NCI-H146 treated with DMSO at 0.1 percent for 48 hours (cell line): ENCODE results near the gene GBX2.

Experiments
- DNase-seq: peaks from one replicate; lab custom pipeline; 2025; ENCODE audit not compliant: unreplicated experiment; lab: John Stamatoyannopoulos, UW

Gene GBX2

DNA sequence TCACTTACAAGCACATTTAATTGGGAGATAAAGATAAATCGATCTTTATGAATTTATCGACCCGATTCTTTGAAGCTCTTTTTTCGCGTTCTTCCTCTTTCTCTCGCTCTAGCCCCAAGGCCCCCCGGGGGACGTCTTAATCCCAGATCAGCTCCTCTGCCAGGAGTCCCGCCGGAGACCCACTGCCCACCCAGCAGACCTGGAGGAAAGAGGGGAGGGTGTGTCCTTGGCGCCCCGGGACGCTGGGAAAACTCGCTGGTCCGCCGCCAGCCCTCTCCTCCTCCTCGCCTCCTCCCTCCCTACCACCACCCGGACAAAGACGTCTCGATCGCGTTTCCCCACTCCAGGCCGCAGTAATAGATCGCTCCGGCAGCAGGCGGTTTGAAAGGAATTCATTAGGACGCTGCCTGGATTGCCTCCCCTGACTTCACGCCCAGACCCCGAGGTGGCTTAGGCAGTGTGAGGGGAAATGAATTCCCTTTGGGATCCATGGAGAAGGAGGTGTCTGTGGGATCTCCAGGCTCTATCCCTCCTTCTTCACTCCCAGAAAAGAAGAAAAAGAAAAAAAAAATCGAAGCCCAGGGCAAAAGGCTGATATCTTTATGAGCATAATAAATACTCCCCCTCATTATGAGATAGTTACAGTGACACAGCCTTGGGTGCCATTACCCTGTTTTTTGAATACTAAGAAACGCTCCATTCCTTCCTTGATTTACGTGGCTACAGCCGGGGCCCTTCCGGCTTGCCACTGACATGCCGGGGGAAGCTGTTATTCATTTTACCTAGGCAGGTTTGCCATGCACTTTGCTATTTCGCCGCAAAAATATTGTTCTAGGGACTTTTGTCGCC, 1.8 kb upstream of the GBX2 start:
- no peak for DNase-seq

DNA sequence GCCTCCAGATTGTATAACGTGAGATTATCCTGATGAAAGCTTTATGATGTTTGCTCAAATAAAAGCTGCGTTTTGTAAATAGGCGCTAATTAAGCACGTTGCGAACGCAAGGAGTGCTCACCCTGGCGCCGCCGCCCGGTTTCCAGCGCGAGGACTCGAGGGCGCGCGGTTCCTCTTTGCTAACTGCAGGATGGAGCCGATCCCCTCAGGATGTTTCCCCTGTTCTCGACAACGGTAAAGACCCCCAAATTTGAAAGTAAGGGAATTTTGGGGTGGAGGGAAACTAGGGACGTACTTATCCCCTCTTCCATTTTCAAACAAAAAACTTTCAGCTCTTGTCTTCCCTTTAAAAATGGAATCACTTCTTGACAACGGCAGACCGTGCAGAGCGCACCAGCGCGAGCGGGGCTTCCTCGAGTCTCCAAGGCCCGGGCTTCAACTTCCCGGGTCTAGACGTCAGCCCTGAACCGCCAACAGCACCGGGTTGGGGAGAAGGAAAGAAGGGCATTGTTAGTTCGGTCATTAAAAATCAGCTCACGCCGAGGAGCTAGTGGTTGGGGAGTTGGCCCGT, 1.1 kb upstream of the GBX2 start:
- DNase-seq, result no peak

DNA sequence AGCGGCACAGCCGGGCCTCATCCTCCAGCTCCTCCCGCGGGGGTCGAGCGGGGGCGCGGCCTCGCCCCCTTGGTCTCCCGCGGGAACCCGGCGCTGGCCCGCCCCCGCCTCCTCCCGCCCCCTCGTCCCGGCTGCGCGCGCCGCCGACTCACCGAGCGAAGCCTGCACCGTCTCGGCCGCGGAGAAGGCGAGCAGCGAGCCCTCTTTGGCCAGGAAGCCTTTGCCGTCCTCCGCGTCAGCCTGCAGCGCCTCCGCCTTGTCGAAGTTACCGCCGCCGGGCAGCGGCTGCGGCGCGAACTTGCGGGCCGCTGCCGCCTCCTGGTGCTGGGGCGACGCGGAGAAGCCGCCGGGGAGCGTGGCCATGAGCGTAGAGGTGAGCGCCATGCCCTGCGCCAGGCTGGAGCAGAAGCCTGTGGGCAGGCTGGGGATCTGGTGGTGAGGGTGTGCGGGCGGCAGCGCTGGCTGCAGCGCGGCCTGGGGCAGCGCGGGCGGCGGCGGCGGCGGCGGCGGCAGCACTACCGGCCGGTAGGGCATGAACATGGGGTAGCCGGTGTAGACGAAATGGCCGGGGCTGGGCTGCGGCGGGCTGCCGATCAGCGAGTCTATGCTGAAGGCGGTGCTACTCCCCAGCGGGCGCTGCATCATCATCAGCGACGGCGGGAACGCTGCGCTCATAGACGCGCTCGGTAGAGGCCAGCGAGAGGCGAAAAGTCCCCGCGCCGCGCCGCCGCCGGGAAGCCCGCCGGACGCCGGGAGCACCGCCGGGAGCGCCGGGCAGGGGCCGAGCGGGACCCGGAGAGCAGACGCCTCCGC, 683 bp downstream of the GBX2 start:
- no peak for DNase-seq

DNA sequence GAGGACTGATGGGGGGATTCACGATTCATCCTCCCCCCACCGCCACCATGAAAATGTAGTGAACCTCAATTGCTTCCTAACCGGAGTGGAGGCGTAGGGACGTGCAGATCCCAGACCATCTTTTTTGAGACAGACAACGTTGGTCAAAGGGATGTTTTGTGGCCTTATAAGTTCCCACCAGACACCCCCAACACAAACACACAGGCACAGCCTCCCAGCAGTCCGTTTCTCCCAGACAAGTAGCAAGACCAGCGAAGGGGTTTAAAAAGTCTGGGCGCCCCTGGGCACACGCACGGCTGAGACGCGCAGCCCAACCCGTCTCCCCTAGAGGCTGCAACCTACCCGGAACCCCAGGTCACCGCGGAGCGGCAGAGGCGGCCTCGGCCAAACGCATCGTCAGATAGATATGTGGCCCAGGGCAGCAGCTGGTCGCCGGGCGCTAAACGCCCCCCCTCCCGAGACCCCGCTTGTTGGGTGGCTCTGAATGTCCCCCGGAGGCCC, 1.3 kb downstream of the GBX2 start:
- no peak for DNase-seq

DNA sequence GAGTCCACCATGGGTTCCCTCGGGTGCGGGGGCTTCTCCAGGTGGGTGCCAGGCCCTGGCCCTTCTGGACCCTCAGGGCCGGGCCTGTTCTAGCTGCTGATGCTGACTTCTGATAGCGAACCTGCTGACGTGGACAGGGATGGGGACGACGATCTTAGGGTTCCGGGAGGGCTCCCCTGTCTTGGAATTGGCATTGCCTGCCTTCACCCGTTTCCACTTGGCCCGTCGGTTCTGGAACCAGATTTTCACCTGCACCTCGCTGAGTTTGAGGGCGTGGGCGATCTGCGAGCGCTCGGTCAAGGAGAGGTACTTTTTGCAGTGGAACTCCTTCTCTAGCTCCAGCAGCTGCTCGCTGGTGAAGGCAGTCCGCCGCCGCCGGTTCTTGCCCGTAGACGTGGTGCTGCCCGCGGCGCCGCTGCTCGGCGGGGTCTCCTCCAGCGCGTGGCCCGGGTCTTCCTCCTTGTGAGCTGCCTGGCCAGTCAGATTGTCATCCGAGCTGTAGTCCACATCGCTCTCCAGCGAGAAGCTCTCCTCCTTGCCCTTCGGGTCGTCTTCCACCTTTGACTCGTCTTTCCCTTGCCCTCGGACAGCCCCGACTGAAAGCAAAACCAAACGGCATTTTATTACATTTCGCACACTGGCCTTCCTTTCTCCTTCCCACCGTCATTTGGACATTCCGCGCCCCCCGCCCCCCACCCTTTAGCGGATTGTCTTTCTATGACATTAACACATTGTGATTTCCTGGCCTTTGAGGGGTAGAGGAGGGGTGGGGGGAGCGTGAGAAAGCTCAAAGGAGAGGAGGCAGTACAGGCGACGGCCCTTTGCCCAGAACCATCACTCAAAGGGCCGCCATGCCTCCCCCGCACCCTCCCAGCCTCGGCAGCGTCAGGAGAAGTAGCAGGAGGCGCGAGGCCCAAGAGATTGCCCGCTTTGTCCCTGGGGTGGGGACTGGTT, 2.1 kb downstream of the GBX2 start:
- no peak for DNase-seq

DNA sequence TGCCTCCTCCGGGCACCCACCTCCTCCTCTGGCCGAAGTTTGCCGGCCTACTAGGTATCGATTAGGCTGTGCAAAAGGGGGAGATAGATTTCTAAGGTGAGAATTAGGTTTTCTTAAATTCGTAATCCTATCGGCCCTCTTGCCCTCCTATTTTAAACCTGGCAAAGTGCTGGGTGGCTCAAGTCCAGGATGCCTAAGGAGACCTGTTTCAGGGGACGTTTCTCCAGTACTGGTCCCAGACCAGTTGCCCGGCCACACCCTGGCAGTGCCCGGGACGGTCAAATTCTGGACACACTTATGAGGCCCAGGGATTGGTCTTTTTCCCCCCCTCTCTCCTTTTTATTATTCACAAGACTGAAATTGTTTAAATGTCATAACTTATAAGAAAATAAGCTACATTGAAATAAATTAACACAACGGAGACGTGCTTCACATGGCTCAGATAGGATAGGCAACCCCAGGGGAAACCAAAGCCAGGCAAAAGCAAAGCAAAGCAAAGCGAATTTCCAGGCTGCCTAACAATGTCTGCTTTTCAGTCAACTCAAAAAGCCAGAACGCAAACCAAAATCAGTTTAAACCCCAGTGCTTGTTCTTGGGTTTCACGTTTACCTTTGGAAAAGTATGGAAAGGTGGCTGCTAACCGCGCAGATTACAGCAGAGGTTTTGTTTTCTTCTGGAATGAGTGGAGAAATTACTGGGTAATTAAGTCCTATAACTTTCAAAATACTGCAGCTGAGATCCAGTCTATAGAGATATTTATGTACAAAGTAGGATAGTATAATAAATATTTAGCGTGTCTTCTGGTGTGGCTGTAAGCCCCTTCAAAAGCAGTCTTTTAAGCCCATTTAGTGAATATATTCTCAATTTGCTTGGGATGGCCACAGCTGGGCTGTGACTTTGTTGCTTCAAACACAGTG, 3.0 kb downstream of the GBX2 start:
- DNase-seq, result no peak

DNA sequence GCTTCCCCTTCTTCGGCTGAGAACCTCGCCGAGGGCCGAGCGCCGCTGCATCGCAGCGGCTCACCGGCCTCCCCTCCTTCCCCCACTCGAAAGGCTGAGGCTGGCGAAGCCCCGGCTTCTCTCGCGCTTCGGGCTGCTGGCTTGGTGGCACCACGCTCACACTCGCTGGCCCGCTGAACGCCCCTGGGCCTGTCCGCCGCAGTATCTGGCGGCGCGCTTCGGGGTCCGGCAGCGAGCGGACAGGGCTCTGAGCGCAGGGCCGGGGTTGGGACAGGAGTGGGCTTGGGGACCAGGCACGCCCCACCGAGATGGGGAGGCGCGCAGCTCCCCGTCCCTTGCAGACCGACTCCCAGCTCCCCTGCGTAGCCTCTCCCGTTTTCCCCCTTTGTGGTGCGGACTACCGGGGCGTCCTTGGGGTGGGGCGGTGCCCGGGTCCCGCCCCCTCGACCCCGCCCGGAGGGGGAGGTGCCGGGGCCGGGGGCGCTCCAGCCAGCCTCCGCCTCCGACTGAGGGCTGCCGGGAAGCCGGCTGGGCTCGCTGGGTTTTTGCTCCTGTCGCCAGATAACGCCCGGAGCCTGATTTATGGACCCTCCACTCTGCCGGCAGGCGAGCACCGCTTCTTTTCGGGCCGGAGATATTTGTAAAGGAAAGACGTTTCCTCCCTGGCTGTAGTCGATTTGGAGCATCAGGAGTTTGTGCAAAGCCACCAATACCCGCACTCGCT, 3.8 kb downstream of the GBX2 start:
- DNase-seq, result no peak

DNA sequence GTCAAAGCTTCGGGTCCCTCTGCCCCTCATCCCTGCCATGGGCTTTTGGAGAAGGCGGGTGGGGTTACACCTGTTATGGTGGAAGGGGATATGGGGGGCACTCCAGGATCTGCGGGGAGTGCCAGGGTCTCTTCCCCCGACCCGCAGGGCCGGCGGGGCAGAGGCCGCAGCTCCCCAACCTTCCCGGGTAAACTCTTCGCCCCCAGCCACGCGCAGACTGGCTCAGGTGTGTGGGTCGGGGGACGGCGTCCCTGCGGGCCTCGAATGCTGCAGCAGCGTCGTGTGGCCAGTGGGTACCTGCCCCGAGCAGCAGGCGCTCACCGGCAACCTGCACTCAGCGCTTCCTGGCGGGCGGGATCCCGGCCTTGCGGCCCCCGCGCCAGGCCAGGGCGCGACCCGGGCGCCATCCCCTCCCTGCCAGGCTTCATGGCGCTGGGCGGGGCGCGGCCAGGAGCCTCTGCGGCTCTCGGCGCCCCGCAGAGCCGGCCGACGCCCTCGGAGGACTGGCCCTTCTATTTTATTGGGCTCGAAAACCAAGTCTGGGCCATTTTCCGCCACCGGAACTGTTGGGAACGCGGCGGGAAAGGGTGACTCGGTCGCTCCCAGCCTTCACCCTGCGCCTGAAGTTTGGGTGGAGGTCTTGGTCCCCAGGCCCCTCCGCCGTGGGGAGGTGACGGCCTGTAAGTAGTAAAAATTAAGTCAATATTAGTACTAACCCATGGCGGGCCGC, 4.5 kb downstream of the GBX2 start:
- DNase-seq, result no peak

DNA sequence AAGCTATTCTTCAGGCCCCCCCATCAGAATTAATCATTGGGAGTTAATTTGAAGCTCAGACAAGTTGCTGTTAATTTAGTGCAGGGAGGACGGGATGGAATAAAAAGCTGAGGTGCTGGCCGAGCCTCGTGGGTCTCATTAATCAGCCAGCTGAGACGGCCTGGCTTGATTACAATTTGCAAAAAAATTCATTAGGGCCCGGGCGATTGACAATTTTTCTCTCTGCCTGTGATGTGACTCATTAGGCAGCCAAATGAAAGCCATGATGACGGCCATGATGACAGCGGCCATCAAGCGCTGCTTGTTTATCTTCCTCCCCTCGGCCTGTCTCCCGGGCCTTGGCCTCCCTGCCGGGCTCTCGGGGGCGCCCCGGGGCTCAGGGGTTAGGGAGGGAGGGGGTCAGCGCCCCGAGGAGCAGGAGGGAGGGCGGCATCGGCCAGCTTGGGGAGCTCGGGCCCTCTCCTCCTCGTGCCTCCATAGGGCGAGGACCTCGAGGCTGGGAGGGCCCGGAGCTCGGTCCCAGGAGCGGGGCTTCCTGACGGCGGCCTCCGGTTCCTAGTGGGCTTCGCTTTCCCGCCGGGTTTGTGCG, 5.2 kb downstream of the GBX2 start:
- no peak for DNase-seq

DNA sequence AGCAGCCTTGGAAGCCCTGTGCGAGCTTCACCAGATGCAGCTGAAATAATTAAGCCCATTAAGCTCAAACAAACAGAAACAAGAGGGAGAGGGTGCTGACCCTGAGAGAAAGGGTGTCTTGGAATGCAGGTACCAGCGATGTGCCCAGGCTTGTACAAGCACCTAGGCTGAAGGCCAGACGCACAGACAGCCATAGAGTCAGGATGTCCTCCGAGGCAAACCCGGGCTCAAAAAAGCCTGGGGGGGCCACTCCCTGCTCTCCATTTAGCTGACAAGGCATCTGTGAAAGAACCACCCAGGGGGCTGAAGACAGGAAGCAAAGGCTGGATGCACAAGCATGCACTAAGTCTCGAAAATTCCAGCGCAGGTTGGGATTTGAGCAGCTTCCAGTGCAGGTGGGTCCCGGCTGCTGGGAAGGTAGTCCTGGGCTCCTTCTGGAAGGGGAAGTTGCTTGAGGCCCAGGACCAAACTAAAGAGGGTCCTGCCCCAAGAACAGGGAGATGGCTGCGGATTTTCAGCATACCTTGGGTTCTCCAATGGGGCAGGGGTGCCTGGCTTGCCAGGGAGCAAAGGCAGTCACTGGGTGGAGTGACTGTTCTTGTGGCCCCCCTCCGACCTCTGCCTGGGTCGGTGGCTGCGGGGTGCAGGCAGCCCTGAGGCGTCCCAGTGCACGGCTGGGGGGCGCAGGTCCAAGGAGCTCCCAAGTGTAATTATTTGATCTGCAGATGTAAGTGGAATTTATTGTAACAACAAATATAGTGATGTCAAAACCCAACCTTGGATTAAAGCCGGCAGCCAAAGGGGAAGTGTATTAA, 5.9 kb downstream of the GBX2 start:
- no peak for DNase-seq

DNA sequence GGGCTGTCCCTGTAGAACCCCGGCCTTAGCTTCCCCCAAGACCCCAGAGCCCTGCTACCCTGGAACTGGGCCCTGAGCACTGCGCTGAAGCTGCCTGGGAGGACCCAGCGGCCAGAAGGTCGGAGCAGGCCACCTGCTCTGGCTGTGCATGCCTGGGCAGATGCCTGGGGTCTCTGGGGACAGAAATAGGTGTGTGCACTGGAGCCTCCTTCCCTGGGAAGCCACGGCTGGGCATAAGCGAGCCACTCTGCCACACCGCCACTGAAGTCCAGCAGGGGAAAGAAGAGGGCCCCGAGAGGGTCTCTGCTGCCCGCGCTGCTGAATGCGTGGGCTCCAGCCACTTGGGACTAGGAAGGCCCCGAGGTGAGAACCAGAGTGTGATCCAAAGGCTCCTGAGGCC, 6.7 kb downstream of the GBX2 start:
- DNase-seq, result no peak

DNA sequence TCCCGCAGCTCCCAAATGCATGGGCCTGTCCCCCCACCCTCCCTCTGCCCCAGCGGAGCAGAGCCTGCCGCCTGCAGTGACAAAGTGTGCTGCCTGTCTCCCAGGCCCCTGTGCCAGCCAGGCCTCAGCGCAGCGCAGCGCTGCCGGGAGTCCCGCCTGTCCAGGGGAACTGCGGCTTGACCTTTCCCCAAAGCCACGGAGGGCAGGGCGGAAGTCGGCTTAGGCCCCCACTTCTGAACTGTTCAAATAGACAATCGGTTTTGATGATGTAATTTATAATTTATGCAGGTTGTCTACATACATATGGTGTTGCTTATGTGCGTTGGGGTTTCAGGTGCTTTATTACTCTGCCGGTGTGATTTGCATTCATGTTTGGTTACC, 7.1 kb downstream of the GBX2 start:
- DNase-seq, result no peak

DNA sequence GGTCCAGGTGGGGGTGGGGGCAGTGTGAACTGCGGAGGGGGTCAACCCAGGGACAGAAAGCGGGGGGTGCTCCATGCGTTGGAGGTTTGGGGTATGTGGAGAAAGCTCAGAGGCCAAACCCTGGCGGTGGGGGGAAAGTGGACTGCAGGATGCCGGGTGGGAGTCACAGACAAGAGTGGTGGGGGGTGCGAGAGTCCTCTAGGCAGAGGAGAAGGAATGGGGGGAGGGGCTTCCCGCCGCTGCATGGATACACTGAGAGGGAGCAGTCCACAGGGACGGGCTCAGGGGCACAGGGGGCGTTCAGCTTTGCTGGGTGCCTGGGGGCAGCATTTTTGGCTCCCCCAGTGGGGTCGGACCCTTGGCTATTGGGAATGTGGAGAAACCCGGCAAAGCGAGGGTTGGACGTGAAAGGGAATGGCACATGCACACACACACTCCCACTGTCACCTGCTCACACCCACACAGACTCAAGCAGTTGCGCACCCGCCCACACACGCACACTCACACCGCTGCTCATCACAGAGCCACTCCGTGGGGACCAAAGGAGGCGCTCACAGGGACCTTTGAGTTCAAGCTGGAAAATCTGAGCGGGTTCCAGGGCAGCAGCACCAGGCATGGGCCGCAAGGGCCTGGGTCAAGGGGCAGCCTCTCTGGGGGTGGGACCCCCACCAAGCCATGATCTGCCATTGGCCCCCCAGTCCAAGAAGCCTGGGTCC, 7.7 kb downstream of the GBX2 start:
- DNase-seq, result no peak

DNA sequence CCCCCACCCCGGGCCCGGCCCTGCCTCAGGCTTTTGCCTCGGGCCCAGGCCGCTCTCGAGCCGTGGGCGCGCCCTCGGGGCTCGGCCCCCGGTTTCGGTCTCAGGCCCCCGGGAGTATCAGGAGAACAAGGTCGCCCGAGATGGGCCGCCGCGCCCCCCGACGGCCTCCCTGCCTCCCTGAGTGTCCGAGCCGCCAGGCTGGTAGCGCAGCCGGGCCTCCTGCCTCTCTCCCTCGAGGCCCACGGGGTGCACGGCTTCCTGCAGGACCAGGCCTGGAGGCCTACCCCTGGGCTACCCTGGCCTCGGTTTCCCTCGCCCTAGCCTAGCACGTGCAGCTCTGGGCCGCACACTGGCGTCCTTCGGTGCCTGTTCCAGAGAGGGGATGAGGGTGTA, 8.4 kb downstream of the GBX2 start:
- no peak for DNase-seq

DNA sequence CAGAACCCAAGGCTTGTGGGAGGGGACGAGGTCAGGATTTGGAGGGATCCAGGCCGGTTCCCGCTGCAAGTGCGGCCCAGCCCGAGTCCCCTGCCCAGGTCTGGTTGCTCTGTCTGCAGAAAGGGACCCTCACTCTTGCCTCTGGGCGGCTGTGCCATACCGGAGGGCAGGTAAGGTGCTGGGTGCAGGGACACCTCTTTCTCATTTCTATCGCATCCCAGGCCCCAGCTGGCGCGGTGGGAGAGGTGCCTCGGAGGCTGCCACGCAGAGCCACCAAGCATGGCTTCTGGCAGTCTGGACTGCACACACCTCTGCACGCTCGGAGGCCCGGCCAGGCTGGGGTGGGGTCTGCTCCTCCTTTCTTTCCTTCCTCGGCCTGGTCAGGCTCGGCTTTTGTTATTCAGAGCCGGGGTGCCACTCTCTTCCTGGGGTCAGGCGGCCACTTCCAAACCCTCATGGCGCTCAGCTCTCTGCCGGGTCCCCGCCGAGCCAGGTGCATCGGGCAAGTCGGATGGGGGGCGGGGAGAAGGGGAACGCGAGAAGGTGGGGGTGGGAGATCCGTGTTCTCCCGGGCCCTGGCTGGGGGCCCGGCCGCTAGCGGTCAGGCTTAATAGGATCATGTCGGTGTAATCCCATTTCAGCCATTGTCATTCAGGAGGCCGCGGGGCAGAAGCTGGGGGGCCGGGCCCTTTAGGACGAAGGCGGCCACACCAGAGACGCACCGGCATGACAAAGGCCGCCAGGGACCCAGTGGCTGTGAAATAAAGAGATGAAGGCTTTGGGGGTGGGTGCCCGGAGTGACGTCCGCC, 9.0 kb downstream of the GBX2 start:
- DNase-seq, result no peak
